Stimulated activated CD4-positive, alpha-beta T cell treated with anti-CD3 and anti-CD28 coated beads, Interleukin-2, amount 100 ng/mL, for 24 hours (primary cell): ENCODE results near the gene TDRD9.
A peak's percentile ranks its signal among the peaks of the same experiment; 100 is the strongest.

Experiments
- DNase-seq, 2 donors: peaks; one replicate each; pipeline ENCODE4 v3.0.0-alpha.2; 2020

The TDRD9 gene

GRCh38 chr14:103890821-103891666, 37.2 kb upstream of the TDRD9 start:
- DNase-seq = no peak

GRCh38 chr14:103891667-103892215, 36.5 kb upstream of the TDRD9 start:
- DNase-seq = no peak

- no peak for DNase-seq
These were observed 36.0 kb upstream of the TDRD9 start for GRCh38 chr14:103892247-103892646.

- no peak for DNase-seq
These were observed 34.1 kb upstream of the TDRD9 start for GRCh38 chr14:103894034-103894722.

- no peak for DNase-seq
These were observed 33.6 kb upstream of the TDRD9 start for GRCh38 chr14:103894723-103895059.

GRCh38 chr14:103896578-103896977, 31.7 kb upstream of the TDRD9 start:
- DNase-seq = no peak

GRCh38 chr14:103897075-103897947, 30.9 kb upstream of the TDRD9 start:
- DNase-seq = no peak

GRCh38 chr14:103898204-103898603, 30.1 kb upstream of the TDRD9 start:
- DNase-seq = no peak

- no peak for DNase-seq
These were observed 29.5 kb upstream of the TDRD9 start for GRCh38 chr14:103898711-103899110.

GRCh38 chr14:103899316-103899715, 28.9 kb upstream of the TDRD9 start:
- DNase-seq = no peak

GRCh38 chr14:103899833-103900232, 28.4 kb upstream of the TDRD9 start:
- no peak for DNase-seq

- DNase-seq = no peak
These were observed 23.7 kb upstream of the TDRD9 start for GRCh38 chr14:103904493-103905107.

GRCh38 chr14:103905842-103906456, 22.3 kb upstream of the TDRD9 start:
- DNase-seq = peak in 1 of 2 donors; percentile 14

- no peak for DNase-seq
These were observed 19.7 kb upstream of the TDRD9 start for GRCh38 chr14:103908580-103908979.

GRCh38 chr14:103909531-103910261, 18.6 kb upstream of the TDRD9 start:
- no peak for DNase-seq

GRCh38 chr14:103910262-103910935, 17.9 kb upstream of the TDRD9 start:
- peak; percentile 77 to 79 for DNase-seq

GRCh38 chr14:103910984-103911383, 17.3 kb upstream of the TDRD9 start:
- no peak for DNase-seq

- DNase-seq = no peak
These were observed 12.6 kb upstream of the TDRD9 start for GRCh38 chr14:103915616-103916015.

GRCh38 chr14:103916636-103917262, 11.5 kb upstream of the TDRD9 start:
- DNase-seq = no peak
